ENCODE measurements around the gene CARMIL1. TPM values are rescaled to one million over a fixed set of nuclear protein-coding genes. Genes with fewer than 3 reads are reported as not detected.

CARMIL1 gene
- total RNA-seq, 1 experiment from 2014 or later: 25.9 TPM

- CTCF ChIA-PET: interaction anchor here (1.3 kb wide), 1 partner anchor 92 kb away, joined by 3 read pairs; no protein-coding TSS in a partner anchor
- Histone ChIP-seq H3K4me1 (peaks cover 7% of the 10 kb centered on the region; the same call in 1 of the 2 replicates), H3K9me3 (peaks cover 1% of the 10 kb centered on the region; the same call in 1 of the 2 replicates), H3K4me3 (ENCODE audit: low read depth, low read length) (no peak overlapping the region), H3K27me3 (replicated peaks; ENCODE audit: control insufficient read depth, insufficient read depth, low read length) (no peaks in the 10 kb centered on the region), H3K36me3 (ENCODE audit: control insufficient read depth, insufficient read depth, low read length) (no peaks in the 10 kb centered on the region)
- H3K36me3 Mint-ChIP-seq (ENCODE audit: insufficient read depth, unreplicated experiment): no peaks in the 10 kb centered on the region
- intact Hi-C loops (cut with micrococcal nuclease; ENCODE audit: unreplicated experiment): no loop called here
- H3K27ac Mint-ChIP-seq (ENCODE audit: unreplicated experiment): peak overlapping the region; percentile 63
- no TSS peak for BruUV-seq (replicated peaks)
- H3K9me3 Mint-ChIP-seq (ENCODE audit: unreplicated experiment): peaks cover 14% of the 10 kb centered on the region
- TF ChIP-seq CTCF (IDR thresholded peaks at IDR 0.05; ENCODE audit: insufficient read depth in 1 of 2, low read depth in 1 of 2, low read length in 1 of 2, severe bottlenecking in 1 of 2, unreplicated experiment in 1 of 2): no peak
- H3K4me3 Mint-ChIP-seq (ENCODE audit: unreplicated experiment): no peak overlapping the region
- H3K27me3 Mint-ChIP-seq (ENCODE audit: insufficient read depth, unreplicated experiment): no peaks in the 10 kb centered on the region
- POLR2A ChIA-PET: interaction anchor here (1.2 kb wide), 1 partner anchor 91 kb away, joined by 3 read pairs; the partner anchor contains the start of gene CARMIL1
- DNase-seq: no peak
- H3K4me1 Mint-ChIP-seq (ENCODE audit: low read depth, unreplicated experiment): peaks cover 11% of the 10 kb centered on the region
These were observed 91.2 kb downstream of the CARMIL1 start for GRCh38 chr6:25370178-25371036.

- no peak overlapping the region for H3K27ac Mint-ChIP-seq (ENCODE audit: unreplicated experiment)
- ChIA-PET POLR2A (no interaction called here), CTCF (no interaction called here)
- intact Hi-C loops (cut with micrococcal nuclease; ENCODE audit: unreplicated experiment): no loop called here
- H3K27me3 ChIP-seq (replicated peaks; ENCODE audit: control insufficient read depth, insufficient read depth, low read length): no peaks in the 10 kb centered on the region
- BruUV-seq (replicated peaks): no TSS peak
- peaks cover 14% of the 10 kb centered on the region for H3K9me3 Mint-ChIP-seq (ENCODE audit: unreplicated experiment)
- H3K36me3 Mint-ChIP-seq (ENCODE audit: insufficient read depth, unreplicated experiment): no peaks in the 10 kb centered on the region
- TF ChIP-seq CTCF (IDR thresholded peaks at IDR 0.05; ENCODE audit: insufficient read depth in 1 of 2, low read depth in 1 of 2, low read length in 1 of 2, severe bottlenecking in 1 of 2, unreplicated experiment in 1 of 2): no peak
- no peaks in the 10 kb centered on the region for H3K36me3 ChIP-seq (ENCODE audit: control insufficient read depth, insufficient read depth, low read length)
- H3K9me3 ChIP-seq: peaks cover 4% of the 10 kb centered on the region; the same call in 1 of the 2 replicates
- H3K4me1 Mint-ChIP-seq (ENCODE audit: low read depth, unreplicated experiment): peaks cover 11% of the 10 kb centered on the region
- H3K27me3 Mint-ChIP-seq (ENCODE audit: insufficient read depth, unreplicated experiment): no peaks in the 10 kb centered on the region
- H3K4me3 Mint-ChIP-seq (ENCODE audit: unreplicated experiment): no peak overlapping the region
- no peak for DNase-seq
- peaks cover 7% of the 10 kb centered on the region; the same call in 1 of the 2 replicates for H3K4me1 ChIP-seq
- H3K4me3 ChIP-seq (ENCODE audit: low read depth, low read length): no peak overlapping the region
These were observed 91.8 kb downstream of the CARMIL1 start for GRCh38 chr6:25371037-25371347.

GRCh38 chr6:25375125-25375524 lies 96.0 kb downstream of the CARMIL1 start:
- H3K27me3 ChIP-seq (replicated peaks; ENCODE audit: control insufficient read depth, insufficient read depth, low read length): no peaks in the 10 kb centered on the region
- ChIA-PET CTCF (no interaction called here), POLR2A (no interaction called here)
- Mint-ChIP-seq H3K4me1 (ENCODE audit: low read depth, unreplicated experiment) (peaks cover 5% of the 10 kb centered on the region), H3K36me3 (ENCODE audit: insufficient read depth, unreplicated experiment) (no peaks in the 10 kb centered on the region), H3K9me3 (ENCODE audit: unreplicated experiment) (peaks cover 14% of the 10 kb centered on the region), H3K4me3 (ENCODE audit: unreplicated experiment) (no peak overlapping the region), H3K27me3 (ENCODE audit: insufficient read depth, unreplicated experiment) (no peaks in the 10 kb centered on the region), H3K27ac (ENCODE audit: unreplicated experiment) (no peak overlapping the region)
- no peak overlapping the region for H3K4me3 ChIP-seq (ENCODE audit: low read depth, low read length)
- H3K9me3 ChIP-seq: peaks cover 4% of the 10 kb centered on the region; the same call in 1 of the 2 replicates
- no TSS peak for BruUV-seq (replicated peaks)
- no peak for DNase-seq
- H3K36me3 ChIP-seq (ENCODE audit: control insufficient read depth, insufficient read depth, low read length): no peaks in the 10 kb centered on the region
- no peak for TF ChIP-seq CTCF (IDR thresholded peaks at IDR 0.05; ENCODE audit: insufficient read depth in 1 of 2, low read depth in 1 of 2, low read length in 1 of 2, severe bottlenecking in 1 of 2, unreplicated experiment in 1 of 2)
- no peaks in the 10 kb centered on the region for H3K4me1 ChIP-seq
- intact Hi-C loops (cut with micrococcal nuclease; ENCODE audit: unreplicated experiment): no loop called here

All from Caco-2 (cell line).